ENCODE data around the gene SLC9A7. TPM values are rescaled to one million over a fixed set of nuclear protein-coding genes. Genes with fewer than 3 reads are reported as not detected.

SLC9A7 gene
- total and polyA plus RNA-seq, 2 donors (not counting 3 experiments of a cell fraction or from before 2014, with no cell fraction given) = 4.6 to 7.5 TPM

DNA sequence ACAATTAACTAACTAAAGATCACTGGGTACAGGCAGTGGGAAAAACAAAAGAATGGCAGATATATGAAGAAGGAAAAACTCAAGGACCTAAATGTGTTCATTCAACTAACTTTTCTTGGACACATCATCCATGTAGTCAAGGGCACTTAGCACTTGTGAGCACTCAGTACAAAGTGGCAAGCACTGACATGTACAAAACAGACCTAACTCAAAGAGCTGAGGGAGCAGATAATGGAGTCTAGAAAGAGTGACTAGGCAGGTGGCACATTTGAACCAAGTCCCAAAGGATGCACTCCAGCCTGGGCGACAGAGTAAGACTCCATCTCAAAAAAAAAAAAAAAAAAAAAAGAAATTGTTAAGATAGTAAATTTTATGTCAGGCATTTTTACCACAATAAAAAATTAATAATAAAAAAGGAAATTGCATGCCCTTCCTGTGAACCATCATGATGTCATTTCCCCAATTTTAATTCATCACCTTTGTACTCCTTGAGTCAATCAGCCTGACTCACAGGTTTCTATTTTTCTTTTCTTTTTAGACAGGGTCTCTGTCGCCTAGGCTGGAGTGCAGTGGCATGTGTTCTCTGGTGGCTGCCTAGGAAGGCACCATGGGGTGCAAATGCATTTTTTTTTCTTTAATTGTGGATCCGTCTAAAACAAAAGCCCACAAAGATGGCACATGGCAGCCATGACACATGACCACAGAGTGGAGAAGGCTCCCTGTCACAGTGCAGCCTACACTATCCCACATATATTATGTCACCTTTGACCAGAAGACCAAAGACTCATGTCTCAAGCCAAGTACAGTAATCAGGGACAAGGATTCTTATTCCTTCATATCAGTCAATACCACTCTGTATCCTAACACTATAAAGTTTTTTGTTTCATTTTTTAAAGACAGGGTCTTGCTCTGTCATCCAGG, 93.4 kb downstream of the SLC9A7 start:
- BruUV-seq (replicated peaks) = TSS peak; percentile 54
- H2AFZ ChIP-seq (ENCODE audit: low read depth, low read length) = peak overlapping the region; percentile 30
- no peaks in the 10 kb centered on the region for H3K9me3 ChIP-seq (replicated peaks; ENCODE audit: control insufficient read depth, insufficient read depth, low read length)
- dilution Hi-C loops (cut with MboI; ENCODE audit: extremely low pct_ligation_motif_present, low sequenced_read_pairs) (no loop called here), intact Hi-C loops (cut with micrococcal nuclease) (no loop called here)
- DNase-seq (ENCODE audit: low read depth, low spot score) = peak; percentile 37
- peaks cover 17% of the 10 kb centered on the region for H3K4me1 ChIP-seq (ENCODE audit: control insufficient read depth, extremely low read depth, insufficient read depth, low read length)
- ChIA-PET CTCF (no interaction called here), POLR2A (no interaction called here)
- TF ChIP-seq FOS (IDR thresholded peaks at IDR 0.05; ENCODE audit: borderline replicate concordance, insufficient read depth, low read length) (peak; percentile 67), POLR2AphosphoS5 (IDR thresholded peaks at IDR 0.05; ENCODE audit: insufficient read depth, low read depth, low read length) (no peak), JUN (IDR thresholded peaks at IDR 0.05; ENCODE audit: borderline replicate concordance, insufficient read depth, insufficient read length, low read depth) (peak; percentile 48)
- TF ChIP-seq, protein P1, sequence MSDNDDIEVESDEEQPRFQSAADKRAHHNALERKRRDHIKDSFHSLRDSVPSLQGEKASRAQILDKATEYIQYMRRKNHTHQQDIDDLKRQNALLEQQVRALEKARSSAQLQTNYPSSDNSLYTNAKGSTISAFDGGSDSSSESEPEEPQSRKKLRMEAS (IDR thresholded peaks at IDR 0.05; ENCODE audit: insufficient read depth, insufficient read length) = no peak
- peak overlapping the region; percentile 75 for H3K27ac ChIP-seq (ENCODE audit: insufficient read depth, low read depth, low read length)
- FAIRE-seq = peak; percentile 92
- no peaks in the 10 kb centered on the region for H3K27me3 ChIP-seq (ENCODE audit: control insufficient read depth in 2 of 2, insufficient read depth in 2 of 2, low read length in 2 of 2)
- H3K79me2 ChIP-seq (ENCODE audit: control insufficient read depth, insufficient read depth, low read length) = no peaks in the 10 kb centered on the region
- H4K20me1 ChIP-seq (replicated peaks; ENCODE audit: control insufficient read depth, extremely low read depth, insufficient read depth, low read length) = no peaks in the 10 kb centered on the region
- no peaks in the 10 kb centered on the region for H3K9me1 ChIP-seq (replicated peaks; ENCODE audit: control insufficient read depth, extremely low read depth, insufficient read depth, low read length)
- no peak overlapping the region for H3K9ac ChIP-seq (replicated peaks; ENCODE audit: extremely low read depth, insufficient read depth, low read length)
- peak overlapping the region; percentile 2 for H3K4me2 ChIP-seq (ENCODE audit: insufficient read depth, low read length)
- no peaks in the 10 kb centered on the region for H3K36me3 ChIP-seq (ENCODE audit: control insufficient read depth in 2 of 2, extremely low read depth in 1 of 2, insufficient read depth in 2 of 2, low read length in 2 of 2)
- no peak overlapping the region for H3K4me3 ChIP-seq (replicated peaks in 1 of 3; ENCODE audit: insufficient read depth in 1 of 3, low read depth in 1 of 3, low read length in 3 of 3)
